Spleen (tissue), 11 donors: ENCODE data around the gene SPATA3. TPM values are rescaled to one million over a fixed set of nuclear protein-coding genes. Genes with fewer than 3 reads are reported as not detected.

Experiments
- DNase-seq: peaks from one replicate; pipeline ENCODE4 v3.0.0-alpha.2; 2020
- H3K27ac ChIP-seq, 8 donors: fragments of 200-600 bp; sonication (generic) in 7 of 8; 1 replicate in 4 of 8; 2 replicates in 4 of 8; pipeline versions ENCODE4 v1.5.0 to v1.8.0; 2016 to 2021; ENCODE audit warnings: inconsistent platforms in 4 of 8, mild to moderate bottlenecking in 4 of 8, moderate library complexity in 1 of 8
- H3K27me3 ChIP-seq, 7 donors: fragments of 200-600 bp; sonication (generic) in 6 of 7; replicated peaks in 1 of 7; 1 replicate in 4 of 7; 2 replicates in 3 of 7; pipeline versions ENCODE4 v1.5.0 to v1.8.0; 2016 to 2021; ENCODE audit warnings: inconsistent platforms in 3 of 7, mild to moderate bottlenecking in 1 of 7
- H3K36me3 ChIP-seq, 6 donors: fragments of 200-600 bp; sonication (generic) in 5 of 6; 1 replicate in 4 of 6; 2 replicates in 2 of 6; pipeline versions ENCODE4 v1.5.0 to v1.8.0; 2016 to 2021; ENCODE audit warnings: inconsistent platforms in 2 of 6
- H3K4me1 ChIP-seq, 6 donors: fragments of 200-600 bp; sonication (generic) in 5 of 6; 1 replicate in 3 of 6; 2 replicates in 3 of 6; pipeline versions ENCODE4 v1.5.0 to v1.8.0; 2016 to 2021; ENCODE audit warnings: inconsistent platforms in 3 of 6
- H3K4me3 ChIP-seq, 8 donors: fragments of 200-600 bp; sonication (generic) in 7 of 8; 1 replicate in 4 of 8; 2 replicates in 4 of 8; pipeline versions ENCODE4 v1.5.0 to v1.8.0; 2016 to 2021; ENCODE audit warnings: inconsistent platforms in 4 of 8, mild to moderate bottlenecking in 4 of 8, moderate library complexity in 2 of 8
- H3K9me3 ChIP-seq, 8 donors: fragments of 200-600 bp; sonication (generic) in 7 of 8; 1 replicate in 4 of 8; 2 replicates in 4 of 8; pipeline versions ENCODE4 v1.5.0 to v1.8.0; 2016 to 2021; ENCODE audit warnings: inconsistent platforms in 4 of 8
- POLR2A ChIP-seq, 3 donors: fragments of 450-650 bp; IDR thresholded peaks; one replicate each; pipeline ENCODE4 v1.5.1; 2017; ENCODE audit warnings: antibody characterized with exemption in 3 of 3, mild to moderate bottlenecking in 1 of 3
- POLR2AphosphoS5 ChIP-seq, 3 donors: sonication (generic); formaldehyde crosslinking; IDR thresholded peaks; one replicate each; pipeline ENCODE4 v1.5.1; 2017; ENCODE audit warnings: antibody characterized with exemption in 3 of 3
- WGBS, 5 donors: extraction: QIAGEN DNeasy Blood & Tissue Kit in 3 of 5; methylation state at CpG; one replicate each; pipeline versions ENCODE4 v1.1.5 to v1.1.7; 2013 to 2018; 5-methylcytosine and 5-hydroxymethylcytosine counted together
- intact Hi-C: fragments of 100-400 bp; cut with DNase I; formaldehyde crosslinking; loops from one replicate; pipeline ENCODE4 v1.15.0; 2023; ENCODE audit warnings: low total_unique reads
- polyA plus RNA-seq, 3 donors: library from polyadenylated mRNA; stranded (reverse); fragments of 200-250 nt; gene quantifications; one replicate each; pipeline ENCODE4 v1.2.1, GENCODE V29; 2013
- total RNA-seq, 7 donors: library from RNA; depleted of rRNA in 3 of 7; stranded (reverse); fragments of >200 nt in 3 of 7; fragmentation: NEBNext Ultra II Directional in 4 of 7; extraction: Animal tissue kit (Norgen Biotek cat#: 25700) in 4 of 7; gene quantifications; one replicate each; pipeline versions ENCODE4 v1.1.0 to v1.2.1, GENCODE V29; 2016 to 2021
- TF ChIP-seq, protein P1 (sequence below), 11 experiments: fragments of 200-600 bp in 7 of 11; fragments of 450-650 bp in 4 of 11; sonication (generic) in 4 of 11; IDR thresholded peaks in 8 of 11; conservative IDR thresholded peaks in 3 of 11; 1 replicate in 7 of 11; 2 replicates in 4 of 11; pipeline versions ENCODE4 v1.4.0 to v1.8.0; 2016 to 2021; ENCODE audit warnings: antibody characterized with exemption in 11 of 11, inconsistent platforms in 4 of 11, mild to moderate bottlenecking in 1 of 11
- donor health status: healthy with polysubstance abuse.
- donor health status: DM: no; HTN: no; CAD: no; lungs with moderate emphysema.
- donor health status: DM: no; HTN: no; CAD: no.
- donor health status: Bipolar disorder and iron deficiency.
- donor health status: healthy.
- donor health status: DM: no; HTN: no; CAD: no.
- donor health status: DM: yes; HTN: yes; CAD: no.

Gene SPATA3
- total and polyA plus RNA-seq, 10 donors = not detected

DNA sequence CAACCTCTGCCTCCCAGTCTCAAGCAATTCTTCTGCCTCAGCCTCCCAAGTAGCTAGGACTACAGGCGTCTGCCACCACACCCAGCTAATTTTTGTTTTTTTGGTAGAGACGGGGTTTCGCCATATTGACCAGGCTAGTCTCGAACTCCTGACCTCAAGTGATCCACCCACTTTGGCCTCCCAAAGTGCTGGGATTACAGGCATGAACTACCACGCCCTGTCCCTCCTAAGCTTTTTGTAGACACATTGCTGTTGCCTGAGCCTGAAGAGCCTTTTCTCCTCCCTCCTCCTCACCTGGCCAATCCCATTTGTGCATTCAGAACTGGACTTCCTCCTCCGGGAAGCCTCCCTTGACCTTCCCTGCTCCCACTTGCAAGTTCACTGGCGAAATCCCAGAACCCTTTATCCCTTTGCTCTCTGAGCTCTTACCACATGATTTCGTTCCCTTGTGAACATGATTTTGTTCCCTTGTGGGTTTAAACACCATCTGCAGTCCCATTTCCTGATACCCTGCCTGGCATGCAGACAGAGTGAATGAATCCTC is 44.0 kb downstream of the SPATA3 start:
- no peak for DNase-seq
- Histone ChIP-seq H3K4me3 (no peak overlapping the region), H3K9me3 (no peaks in the 10 kb centered on the region), H3K4me1 (peaks cover 0 to 19% (median 13%) of the 10 kb centered on the region in 6 donors), H3K36me3 (no peaks in the 10 kb centered on the region), H3K27me3 (peaks cover 3 to 79% (median 51%) of the 10 kb centered on the region in 7 donors), H3K27ac (no peak overlapping the region)
- intact Hi-C loops = no loop called here
- 63 to 74% (median 65%) methylated on average over 8 of the region's 8 CpGs for WGBS, 5 donors
- TF ChIP-seq, protein P1, sequence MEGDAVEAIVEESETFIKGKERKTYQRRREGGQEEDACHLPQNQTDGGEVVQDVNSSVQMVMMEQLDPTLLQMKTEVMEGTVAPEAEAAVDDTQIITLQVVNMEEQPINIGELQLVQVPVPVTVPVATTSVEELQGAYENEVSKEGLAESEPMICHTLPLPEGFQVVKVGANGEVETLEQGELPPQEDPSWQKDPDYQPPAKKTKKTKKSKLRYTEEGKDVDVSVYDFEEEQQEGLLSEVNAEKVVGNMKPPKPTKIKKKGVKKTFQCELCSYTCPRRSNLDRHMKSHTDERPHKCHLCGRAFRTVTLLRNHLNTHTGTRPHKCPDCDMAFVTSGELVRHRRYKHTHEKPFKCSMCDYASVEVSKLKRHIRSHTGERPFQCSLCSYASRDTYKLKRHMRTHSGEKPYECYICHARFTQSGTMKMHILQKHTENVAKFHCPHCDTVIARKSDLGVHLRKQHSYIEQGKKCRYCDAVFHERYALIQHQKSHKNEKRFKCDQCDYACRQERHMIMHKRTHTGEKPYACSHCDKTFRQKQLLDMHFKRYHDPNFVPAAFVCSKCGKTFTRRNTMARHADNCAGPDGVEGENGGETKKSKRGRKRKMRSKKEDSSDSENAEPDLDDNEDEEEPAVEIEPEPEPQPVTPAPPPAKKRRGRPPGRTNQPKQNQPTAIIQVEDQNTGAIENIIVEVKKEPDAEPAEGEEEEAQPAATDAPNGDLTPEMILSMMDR (IDR thresholded peaks at IDR 0.05 in 8 of 11, conservative IDR thresholded peaks at IDR 0.05 in 3 of 11) = no peak

DNA sequence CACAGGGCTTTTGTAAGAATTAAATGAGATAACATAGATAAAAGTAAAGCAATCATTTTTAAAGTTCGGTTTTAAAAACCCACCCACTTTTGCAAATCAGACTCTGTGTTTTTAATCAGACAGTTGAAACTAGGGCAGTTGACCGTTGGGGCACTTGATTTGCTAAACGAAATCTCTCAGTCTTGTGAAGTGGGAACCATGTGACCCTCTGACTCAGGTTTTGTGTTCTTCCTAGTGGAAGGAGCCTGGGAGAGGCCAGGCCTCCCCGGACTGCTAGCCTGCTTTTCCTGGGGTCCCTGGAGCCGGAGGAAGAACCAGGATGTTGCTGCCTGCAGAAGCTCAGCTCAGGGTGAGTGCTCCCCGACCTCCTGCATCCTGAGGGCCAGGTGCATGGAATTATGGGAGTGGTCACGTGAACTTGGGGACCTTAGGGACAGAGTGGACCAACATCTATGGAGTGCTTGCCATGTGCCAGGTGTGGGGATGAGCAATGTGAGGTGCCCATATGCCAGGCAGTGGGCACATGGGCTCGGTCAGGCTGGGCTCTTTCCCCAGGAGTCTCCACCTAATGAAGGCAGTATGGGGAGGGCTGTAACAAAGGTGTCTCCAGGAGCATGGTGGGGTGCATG is 45.3 kb downstream of the SPATA3 start:
- Histone ChIP-seq H3K27ac (no peak overlapping the region), H3K4me3 (no peak overlapping the region), H3K4me1 (peaks cover 0 to 19% (median 13%) of the 10 kb centered on the region in 6 donors), H3K27me3 (peaks cover 0 to 66% (median 40%) of the 10 kb centered on the region in 7 donors), H3K9me3 (no peaks in the 10 kb centered on the region), H3K36me3 (no peaks in the 10 kb centered on the region)
- DNase-seq = no peak
- intact Hi-C loops = no loop called here
- TF ChIP-seq, protein P1 (IDR thresholded peaks at IDR 0.05 in 8 of 11, conservative IDR thresholded peaks at IDR 0.05 in 3 of 11) = no peak
- TF ChIP-seq POLR2A (IDR thresholded peaks at IDR 0.05) (no peak), POLR2AphosphoS5 (IDR thresholded peaks at IDR 0.05) (no peak)
- WGBS, 5 donors = 63 to 72% (median 66%) methylated on average over 8 of the region's 8 CpGs

DNA sequence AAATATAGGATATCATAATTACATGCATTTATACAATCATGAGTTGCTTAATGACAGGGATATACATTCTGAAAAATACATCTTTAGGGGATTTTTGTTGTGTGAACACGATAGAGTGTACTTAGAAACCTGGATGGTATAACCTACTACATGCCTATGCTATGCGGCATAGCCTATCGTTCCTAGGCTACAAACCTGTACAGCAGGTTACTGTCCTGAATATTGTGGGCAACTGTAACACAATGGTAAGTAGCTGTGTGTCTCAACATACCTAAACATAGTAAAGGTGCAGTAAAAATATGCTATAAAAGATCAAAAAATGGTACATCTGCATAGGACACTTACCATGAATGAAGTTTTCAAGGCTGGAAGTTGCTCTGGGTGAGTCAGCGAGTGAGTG is 47.9 kb downstream of the SPATA3 start:
- no peaks in the 10 kb centered on the region for H3K36me3 ChIP-seq
- no peak for DNase-seq
- H3K27me3 ChIP-seq = peaks cover 0 to 61% (median 19%) of the 10 kb centered on the region in 7 donors
- intact Hi-C loops = no loop called here
- no peak overlapping the region for H3K27ac ChIP-seq
- peaks cover 0 to 1% (median 0%) of the 10 kb centered on the region in 6 donors for H3K4me1 ChIP-seq
- no peak overlapping the region for H3K4me3 ChIP-seq
- 89 to 94% (median 91%) methylated on average over 4 of the region's 4 CpGs for WGBS, 5 donors
- H3K9me3 ChIP-seq = no peaks in the 10 kb centered on the region
- TF ChIP-seq POLR2A (IDR thresholded peaks at IDR 0.05) (no peak), POLR2AphosphoS5 (IDR thresholded peaks at IDR 0.05) (no peak)
- TF ChIP-seq, protein P1 (IDR thresholded peaks at IDR 0.05 in 8 of 11, conservative IDR thresholded peaks at IDR 0.05 in 3 of 11) = no peak

DNA sequence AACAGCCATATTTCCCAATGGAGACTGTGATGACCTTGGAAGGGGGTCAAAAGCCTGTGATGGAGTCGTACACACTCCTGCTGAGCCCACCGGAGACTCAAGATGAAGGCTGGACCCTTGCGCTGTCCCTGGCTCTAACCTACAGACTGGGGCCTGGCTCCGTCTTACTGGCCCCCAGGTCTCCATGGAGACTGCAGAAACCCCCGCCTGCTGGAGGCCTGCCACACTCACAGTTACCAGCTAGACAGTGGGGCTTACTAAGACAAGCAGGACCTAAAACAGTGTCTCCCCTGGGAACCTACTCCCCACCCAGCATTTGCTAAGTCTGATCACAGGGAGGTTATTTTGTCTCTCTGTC is 51.0 kb downstream of the SPATA3 start:
- Histone ChIP-seq H3K36me3 (no peaks in the 10 kb centered on the region), H3K4me3 (no peak overlapping the region), H3K27me3 (peaks cover 0 to 56% (median 0%) of the 10 kb centered on the region in 7 donors), H3K4me1 (peaks cover 0 to 2% (median under 1%) of the 10 kb centered on the region in 6 donors), H3K9me3 (no peaks in the 10 kb centered on the region), H3K27ac (no peak overlapping the region)
- 75 to 92% (median 87%) methylated on average over 5 of the region's 5 CpGs for WGBS, 5 donors
- intact Hi-C loops = no loop called here
- TF ChIP-seq POLR2A (IDR thresholded peaks at IDR 0.05) (no peak), POLR2AphosphoS5 (IDR thresholded peaks at IDR 0.05) (no peak)
- TF ChIP-seq, protein P1 (IDR thresholded peaks at IDR 0.05 in 8 of 11, conservative IDR thresholded peaks at IDR 0.05 in 3 of 11) = no peak
- DNase-seq = no peak
